Activated T-helper 1 cell treated with anti-CD3 and anti-CD28 coated beads, Interleukin-12 subunit alpha, Interleukin-12 subunit beta, Interleukin-2, Interleukin-4 antibody, amounts not matched to agents 30 ng/mL and 10 ng/mL and 1 ng/mL, durations not matched to agents 14 hours and 24 hours and 36 hours (primary cell): Measurements from ENCODE around the gene ADAMTS3. TPM values are rescaled to one million over a fixed set of nuclear protein-coding genes. Genes with fewer than 3 reads are reported as not detected.

Experiments
- DNase-seq: peaks from one replicate; pipeline ENCODE4 v3.0.0; 2021; ENCODE audit warnings: low spot score
- H3K27ac Mint-ChIP-seq: one replicate; pipeline ENCODE4 v1.8.0; 2021; ENCODE audit warnings: mild to moderate bottlenecking, mixed read lengths
- H3K27me3 Mint-ChIP-seq: one replicate; pipeline ENCODE4 v1.8.0; 2022; ENCODE audit warnings: mild to moderate bottlenecking, moderate library complexity, mixed read lengths; ENCODE audit not compliant: insufficient read depth
- H3K36me3 Mint-ChIP-seq: one replicate; pipeline ENCODE4 v1.8.0; 2021; ENCODE audit warnings: low read depth, mixed read lengths
- H3K4me1 Mint-ChIP-seq: one replicate; pipeline ENCODE4 v1.8.0; 2021; ENCODE audit warnings: low read depth, mixed read lengths
- H3K4me3 Mint-ChIP-seq: one replicate; pipeline ENCODE4 v1.8.0; 2021; ENCODE audit warnings: mild to moderate bottlenecking, moderate library complexity, mixed read lengths
- H3K9me3 Mint-ChIP-seq: one replicate; pipeline ENCODE4 v1.8.0; 2021; ENCODE audit warnings: mixed read lengths
- intact Hi-C: fragments of 100-400 bp; cut with micrococcal nuclease; formaldehyde crosslinking; loops from one replicate; pipeline ENCODE4 v1.15.1; 2024
- total RNA-seq: library from RNA; stranded (reverse); gene quantifications from 2 replicates; pipeline ENCODE4 v1.2.3, GENCODE V29; 2022

Gene ADAMTS3
- total RNA-seq, 1 donor from 2014 or later: not detected

DNA sequence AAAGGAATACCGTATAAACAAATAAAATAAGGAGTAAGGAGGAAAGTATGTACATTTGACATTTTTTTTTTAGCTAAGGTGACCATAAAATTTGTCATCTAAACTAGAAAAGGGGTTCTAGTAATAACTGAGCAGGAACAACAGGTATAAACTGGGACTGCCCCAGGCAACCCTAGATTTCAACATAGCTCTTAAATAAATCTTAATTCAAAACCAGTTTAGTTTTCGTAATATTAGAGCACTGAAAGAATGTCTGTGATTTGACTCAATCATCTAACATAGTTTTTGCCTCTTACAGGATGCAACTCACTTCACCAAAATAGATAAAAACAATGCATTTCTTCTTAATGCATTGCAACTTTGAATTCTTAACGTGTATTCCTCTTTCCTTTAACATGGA lies 257.7 kb downstream of the ADAMTS3 start:
- Mint-ChIP-seq H3K36me3 (no peaks in the 10 kb centered on the region), H3K27ac (no peak overlapping the region), H3K9me3 (no peaks in the 10 kb centered on the region), H3K4me3 (no peak overlapping the region), H3K27me3 (no peaks in the 10 kb centered on the region), H3K4me1 (no peaks in the 10 kb centered on the region)
- no peak for DNase-seq
- intact Hi-C loops: no loop called here

- Mint-ChIP-seq H3K4me1 (no peaks in the 10 kb centered on the region), H3K36me3 (no peaks in the 10 kb centered on the region), H3K27ac (no peak overlapping the region), H3K27me3 (peaks cover 2% of the 10 kb centered on the region), H3K9me3 (no peaks in the 10 kb centered on the region), H3K4me3 (no peak overlapping the region)
- intact Hi-C loops: no loop called here
- no peak for DNase-seq
Observed at GRCh38 chr4:72305620-72306019, 263.4 kb downstream of the ADAMTS3 start.

DNA sequence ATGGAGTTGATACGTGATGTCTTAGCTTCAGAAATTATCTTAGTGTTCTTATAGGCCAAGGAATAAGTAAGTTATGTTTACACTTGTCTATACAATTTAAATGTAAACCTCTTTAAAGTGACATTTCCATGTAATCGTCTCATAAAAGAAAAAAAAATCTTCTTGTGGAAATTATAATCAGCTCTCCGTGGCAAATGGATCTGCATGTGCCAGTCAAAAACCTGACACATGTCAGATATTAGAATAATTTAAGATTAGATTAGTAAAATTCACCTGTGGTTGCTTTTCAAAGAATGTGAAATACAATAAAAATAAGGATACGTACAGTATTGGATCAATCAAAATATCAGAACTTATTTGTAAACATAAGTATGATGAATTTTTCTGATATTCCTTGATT lies 263.9 kb downstream of the ADAMTS3 start:
- H3K36me3 Mint-ChIP-seq: no peaks in the 10 kb centered on the region
- intact Hi-C loops: no loop called here
- H3K4me3 Mint-ChIP-seq: no peak overlapping the region
- no peak overlapping the region for H3K27ac Mint-ChIP-seq
- no peaks in the 10 kb centered on the region for H3K4me1 Mint-ChIP-seq
- H3K9me3 Mint-ChIP-seq: no peaks in the 10 kb centered on the region
- peaks cover 2% of the 10 kb centered on the region for H3K27me3 Mint-ChIP-seq
- DNase-seq: no peak

GRCh38 chr4:72302981-72303704 lies 265.9 kb downstream of the ADAMTS3 start:
- H3K4me3 Mint-ChIP-seq: no peak overlapping the region
- peaks cover 2% of the 10 kb centered on the region for H3K27me3 Mint-ChIP-seq
- no peaks in the 10 kb centered on the region for H3K9me3 Mint-ChIP-seq
- no peak overlapping the region for H3K27ac Mint-ChIP-seq
- intact Hi-C loops: no loop called here
- no peaks in the 10 kb centered on the region for H3K36me3 Mint-ChIP-seq
- no peaks in the 10 kb centered on the region for H3K4me1 Mint-ChIP-seq
- peak; percentile 4 for DNase-seq

- no peaks in the 10 kb centered on the region for H3K9me3 Mint-ChIP-seq
- H3K4me3 Mint-ChIP-seq: no peak overlapping the region
- H3K4me1 Mint-ChIP-seq: no peaks in the 10 kb centered on the region
- H3K36me3 Mint-ChIP-seq: no peaks in the 10 kb centered on the region
- H3K27ac Mint-ChIP-seq: no peak overlapping the region
- peaks cover 2% of the 10 kb centered on the region for H3K27me3 Mint-ChIP-seq
- intact Hi-C loops: no loop called here
- DNase-seq: no peak
Observed at GRCh38 chr4:72301759-72302158, 267.3 kb downstream of the ADAMTS3 start.

GRCh38 chr4:72300126-72300525 lies 268.9 kb downstream of the ADAMTS3 start:
- intact Hi-C loops: no loop called here
- no peak for DNase-seq

DNA sequence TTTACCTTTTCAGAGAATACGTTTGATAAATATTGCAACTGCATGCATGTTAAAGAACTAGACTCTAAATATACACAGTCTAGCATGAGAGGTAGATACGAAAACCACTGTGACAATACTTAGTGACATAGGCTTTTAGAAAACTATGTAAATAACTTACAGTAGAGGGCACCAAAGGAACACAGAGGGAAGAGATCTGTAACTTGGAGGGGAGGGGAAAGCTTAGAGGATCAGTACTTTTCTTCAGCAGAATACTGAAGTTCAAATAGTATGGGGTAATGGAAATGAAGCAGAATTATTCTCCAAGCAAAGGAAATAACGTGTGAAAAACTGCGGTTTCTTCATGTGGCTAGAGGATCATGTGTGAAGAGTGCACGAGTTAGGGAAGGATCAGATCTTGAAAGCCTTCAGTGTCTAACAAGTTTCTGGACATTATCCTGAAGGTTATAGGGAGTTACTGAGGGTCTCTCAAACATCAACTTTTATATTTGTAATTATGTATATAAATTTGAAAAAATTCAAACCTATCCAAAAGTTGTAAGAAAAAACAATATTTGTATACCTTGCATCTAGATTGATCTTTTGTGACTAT lies 273.0 kb downstream of the ADAMTS3 start:
- Mint-ChIP-seq H3K27ac (no peak overlapping the region), H3K36me3 (no peaks in the 10 kb centered on the region), H3K4me3 (no peak overlapping the region)

More at GRCh38 chr4:72300126-72300525, 268.9 kb downstream of the ADAMTS3 start:
- Mint-ChIP-seq H3K4me3 (no peak overlapping the region), H3K27me3 (peaks cover 2% of the 10 kb centered on the region), H3K27ac (no peak overlapping the region), H3K4me1 (no peaks in the 10 kb centered on the region), H3K9me3 (no peaks in the 10 kb centered on the region), H3K36me3 (no peaks in the 10 kb centered on the region)

DNA sequence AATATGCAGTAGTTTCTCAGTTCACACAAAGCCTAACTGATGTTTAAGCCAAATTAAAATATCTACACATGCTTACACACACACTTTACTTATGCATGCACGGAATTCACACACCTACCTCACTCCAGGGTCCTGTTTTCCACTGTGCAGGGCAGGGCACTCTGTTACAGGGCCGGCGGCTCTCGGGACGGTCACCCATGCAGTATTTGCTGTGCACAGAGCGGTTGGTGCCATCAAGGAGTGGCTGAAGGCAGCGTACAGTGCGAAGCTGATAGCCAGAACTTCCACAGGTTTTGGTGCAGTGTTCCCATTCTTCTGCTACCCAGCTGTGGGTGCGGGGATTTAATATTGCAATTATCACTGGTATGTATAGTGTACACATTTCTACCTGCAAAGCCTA lies 278.3 kb downstream of the ADAMTS3 start:
- no peak for DNase-seq
- no peaks in the 10 kb centered on the region for H3K9me3 Mint-ChIP-seq
- no peak overlapping the region for H3K4me3 Mint-ChIP-seq
- H3K27ac Mint-ChIP-seq: no peak overlapping the region
- H3K27me3 Mint-ChIP-seq: peaks cover 7% of the 10 kb centered on the region
- H3K4me1 Mint-ChIP-seq: no peaks in the 10 kb centered on the region
- intact Hi-C loops: no loop called here
- H3K36me3 Mint-ChIP-seq: no peaks in the 10 kb centered on the region

More for the DNA sequence above, 273.0 kb downstream of the ADAMTS3 start:
- no peak for DNase-seq
- no peaks in the 10 kb centered on the region for H3K27me3 Mint-ChIP-seq
- no peaks in the 10 kb centered on the region for H3K4me1 Mint-ChIP-seq
- intact Hi-C loops: no loop called here
- no peaks in the 10 kb centered on the region for H3K9me3 Mint-ChIP-seq

DNA sequence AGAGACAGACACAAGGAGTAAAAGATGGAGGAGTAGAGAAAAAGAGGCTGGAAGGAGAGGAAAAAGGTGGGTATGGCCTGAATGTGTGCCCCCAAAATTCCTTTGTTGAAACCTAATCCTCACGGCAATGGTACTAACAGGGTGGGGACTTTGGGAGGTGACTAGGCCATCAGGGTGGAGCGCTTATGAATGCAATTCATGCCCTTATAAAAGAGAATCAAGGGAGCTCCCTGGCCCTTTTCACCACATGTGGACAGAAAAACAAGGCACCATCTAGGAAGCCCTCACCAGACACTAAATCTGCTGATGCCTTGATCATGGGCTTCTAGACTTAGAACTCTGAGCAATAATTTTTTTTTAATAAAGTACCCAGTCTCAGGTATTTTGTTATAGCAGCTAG lies 282.1 kb downstream of the ADAMTS3 start:
- no peaks in the 10 kb centered on the region for H3K4me1 Mint-ChIP-seq
- no peaks in the 10 kb centered on the region for H3K9me3 Mint-ChIP-seq
- H3K36me3 Mint-ChIP-seq: no peaks in the 10 kb centered on the region
- H3K4me3 Mint-ChIP-seq: no peak overlapping the region
- H3K27ac Mint-ChIP-seq: no peak overlapping the region
- intact Hi-C loops: no loop called here
- DNase-seq: no peak
- H3K27me3 Mint-ChIP-seq: peaks cover 7% of the 10 kb centered on the region

DNA sequence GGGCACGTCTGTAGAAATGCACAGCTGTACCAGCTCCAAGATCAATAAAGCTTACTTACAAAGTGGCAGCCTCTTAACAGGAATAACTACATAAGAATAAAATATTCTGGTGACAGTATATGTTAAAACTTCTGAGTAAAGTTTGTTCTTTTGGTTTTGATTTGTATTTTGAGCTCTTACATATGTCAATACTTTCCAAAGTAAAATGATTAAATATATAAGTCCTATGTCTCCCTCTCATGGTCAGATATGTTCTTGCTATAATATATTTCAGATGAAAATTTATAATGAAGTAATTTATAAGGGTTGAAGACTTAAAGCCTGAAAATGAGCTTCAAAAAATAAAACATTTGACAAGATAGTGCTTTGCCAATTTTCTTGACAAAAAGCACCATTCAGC lies 282.8 kb downstream of the ADAMTS3 start:
- Mint-ChIP-seq H3K9me3 (no peaks in the 10 kb centered on the region), H3K27ac (no peak overlapping the region), H3K36me3 (no peaks in the 10 kb centered on the region), H3K27me3 (peaks cover 7% of the 10 kb centered on the region), H3K4me1 (no peaks in the 10 kb centered on the region), H3K4me3 (no peak overlapping the region)
- intact Hi-C loops: no loop called here
- DNase-seq: no peak

- Mint-ChIP-seq H3K9me3 (no peaks in the 10 kb centered on the region), H3K27ac (no peak overlapping the region), H3K4me1 (no peaks in the 10 kb centered on the region), H3K4me3 (no peak overlapping the region), H3K27me3 (peaks cover 3% of the 10 kb centered on the region), H3K36me3 (no peaks in the 10 kb centered on the region)
- no peak for DNase-seq
- intact Hi-C loops: no loop called here
Observed at GRCh38 chr4:72283357-72283756, 285.7 kb downstream of the ADAMTS3 start.

- intact Hi-C loops: no loop called here
Observed at GRCh38 chr4:72280252-72280651, 288.8 kb downstream of the ADAMTS3 start.

GRCh38 chr4:72275381-72275780 lies 293.6 kb downstream of the ADAMTS3 start:
- DNase-seq: no peak
- H3K27ac Mint-ChIP-seq: no peak overlapping the region
- no peaks in the 10 kb centered on the region for H3K36me3 Mint-ChIP-seq
- no peaks in the 10 kb centered on the region for H3K9me3 Mint-ChIP-seq
- intact Hi-C loops: no loop called here
- no peaks in the 10 kb centered on the region for H3K27me3 Mint-ChIP-seq
- no peak overlapping the region for H3K4me3 Mint-ChIP-seq
- H3K4me1 Mint-ChIP-seq: no peaks in the 10 kb centered on the region

More at GRCh38 chr4:72280252-72280651, 288.8 kb downstream of the ADAMTS3 start:
- Mint-ChIP-seq H3K27ac (no peak overlapping the region), H3K9me3 (no peaks in the 10 kb centered on the region), H3K4me3 (no peak overlapping the region), H3K4me1 (no peaks in the 10 kb centered on the region), H3K36me3 (no peaks in the 10 kb centered on the region), H3K27me3 (no peaks in the 10 kb centered on the region)
- DNase-seq: no peak
